ENCODE data around the gene RABEP1. TPM values are rescaled to one million over a fixed set of nuclear protein-coding genes. Genes with fewer than 3 reads are reported as not detected.

Gene RABEP1
- total RNA-seq, 1 donor from 2014 or later = 44.2 TPM

DNA sequence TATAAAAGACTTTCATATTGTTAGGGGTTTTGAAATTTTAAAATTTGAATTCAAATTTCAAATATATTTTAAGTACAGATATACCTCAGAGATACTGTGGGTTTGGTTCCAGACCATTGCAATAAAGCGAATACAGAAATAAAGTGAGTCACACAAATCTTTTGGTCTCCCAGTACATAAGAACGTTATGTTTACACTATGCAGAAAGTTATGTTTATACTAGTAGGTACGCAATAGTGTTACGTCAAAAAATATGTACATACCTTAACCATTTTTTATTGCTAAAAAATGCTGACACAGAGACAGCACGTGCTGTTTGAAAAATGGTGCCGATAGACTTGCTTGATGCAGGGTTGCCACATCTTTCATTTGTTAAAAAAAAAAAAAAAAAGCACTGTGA, 117.7 kb downstream of the RABEP1 start:
- H3K4me3 ChIP-seq = no peak overlapping the region
- H3K27ac ChIP-seq = no peak overlapping the region
- DNase-seq (no peak), ATAC-seq (no peak)
- H3K27me3 ChIP-seq (ENCODE audit: low read depth) = no peaks in the 10 kb centered on the region
- intact Hi-C loops (cut with DNase I) = no loop called here
- H3K4me1 ChIP-seq = no peaks in the 10 kb centered on the region
- no peaks in the 10 kb centered on the region for H3K9me3 ChIP-seq
- H3K36me3 ChIP-seq = peaks cover 100% of the 10 kb centered on the region
- TF ChIP-seq, protein P1, sequence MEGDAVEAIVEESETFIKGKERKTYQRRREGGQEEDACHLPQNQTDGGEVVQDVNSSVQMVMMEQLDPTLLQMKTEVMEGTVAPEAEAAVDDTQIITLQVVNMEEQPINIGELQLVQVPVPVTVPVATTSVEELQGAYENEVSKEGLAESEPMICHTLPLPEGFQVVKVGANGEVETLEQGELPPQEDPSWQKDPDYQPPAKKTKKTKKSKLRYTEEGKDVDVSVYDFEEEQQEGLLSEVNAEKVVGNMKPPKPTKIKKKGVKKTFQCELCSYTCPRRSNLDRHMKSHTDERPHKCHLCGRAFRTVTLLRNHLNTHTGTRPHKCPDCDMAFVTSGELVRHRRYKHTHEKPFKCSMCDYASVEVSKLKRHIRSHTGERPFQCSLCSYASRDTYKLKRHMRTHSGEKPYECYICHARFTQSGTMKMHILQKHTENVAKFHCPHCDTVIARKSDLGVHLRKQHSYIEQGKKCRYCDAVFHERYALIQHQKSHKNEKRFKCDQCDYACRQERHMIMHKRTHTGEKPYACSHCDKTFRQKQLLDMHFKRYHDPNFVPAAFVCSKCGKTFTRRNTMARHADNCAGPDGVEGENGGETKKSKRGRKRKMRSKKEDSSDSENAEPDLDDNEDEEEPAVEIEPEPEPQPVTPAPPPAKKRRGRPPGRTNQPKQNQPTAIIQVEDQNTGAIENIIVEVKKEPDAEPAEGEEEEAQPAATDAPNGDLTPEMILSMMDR (IDR thresholded peaks at IDR 0.05) = no peak

DNA sequence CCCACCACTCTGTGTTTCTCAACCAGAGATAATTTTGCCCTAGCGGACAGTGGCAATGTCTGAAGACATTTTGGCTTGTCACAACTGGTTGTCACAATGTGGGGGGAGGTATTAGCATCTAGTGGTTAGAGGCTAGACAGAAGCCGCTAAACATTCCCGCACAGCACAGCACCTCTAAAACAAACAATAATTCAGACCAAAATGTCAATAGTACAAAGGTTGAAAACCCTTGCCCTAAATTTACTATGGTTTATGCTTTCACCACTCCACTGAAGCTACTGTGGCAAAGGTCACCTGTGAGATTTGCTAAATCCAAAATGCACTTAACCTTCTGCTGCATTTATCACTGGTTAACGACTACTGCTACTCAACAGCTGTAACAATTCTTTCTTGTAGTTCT, 123.3 kb downstream of the RABEP1 start:
- peaks cover 100% of the 10 kb centered on the region for H3K36me3 ChIP-seq
- TF ChIP-seq, protein P1 (IDR thresholded peaks at IDR 0.05) = no peak
- intact Hi-C loops (cut with DNase I) = no loop called here

DNA sequence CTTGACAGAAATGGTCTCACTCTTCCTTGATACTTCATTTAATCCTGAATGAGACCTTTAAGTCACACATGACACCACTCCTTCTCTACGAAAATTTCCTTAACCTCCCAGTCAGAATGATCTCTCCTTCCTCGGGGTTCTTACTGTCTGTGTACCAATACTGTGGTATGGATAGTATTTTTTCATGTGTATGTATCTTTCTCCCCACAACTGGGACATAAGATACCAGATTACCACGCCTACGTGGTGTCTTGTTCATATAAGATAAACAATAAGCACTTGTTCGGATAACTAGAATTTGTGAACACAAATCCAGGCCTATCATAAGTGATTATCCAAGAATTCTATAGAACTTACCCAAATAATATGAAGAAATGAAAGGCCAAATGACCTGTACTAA, 126.1 kb downstream of the RABEP1 start:
- ATAC-seq (no peak), DNase-seq (no peak)
- intact Hi-C loops (cut with DNase I) = no loop called here

More for the DNA sequence above, 123.3 kb downstream of the RABEP1 start:
- H3K27me3 ChIP-seq (ENCODE audit: low read depth) = no peaks in the 10 kb centered on the region
- no peak overlapping the region for H3K4me3 ChIP-seq
- H3K9me3 ChIP-seq = no peaks in the 10 kb centered on the region
- H3K4me1 ChIP-seq = no peaks in the 10 kb centered on the region
- no peak for ATAC-seq
- no peak overlapping the region for H3K27ac ChIP-seq
- DNase-seq = no peak

GRCh38 chr17:5410594-5411272, 128.6 kb downstream of the RABEP1 start:
- intact Hi-C loops (cut with DNase I) = no loop called here
- TF ChIP-seq, protein P1 (IDR thresholded peaks at IDR 0.05) = no peak
- DNase-seq (no peak), ATAC-seq (no peak)
- Histone ChIP-seq H3K4me1 (no peaks in the 10 kb centered on the region), H3K27ac (no peak overlapping the region), H3K4me3 (no peak overlapping the region), H3K27me3 (ENCODE audit: low read depth) (no peaks in the 10 kb centered on the region), H3K9me3 (no peaks in the 10 kb centered on the region), H3K36me3 (peaks cover 100% of the 10 kb centered on the region)

More for the DNA sequence above, 126.1 kb downstream of the RABEP1 start:
- TF ChIP-seq, protein P1 (IDR thresholded peaks at IDR 0.05) = no peak
- H3K4me3 ChIP-seq = no peak overlapping the region
- H3K36me3 ChIP-seq = peaks cover 100% of the 10 kb centered on the region
- no peak overlapping the region for H3K27ac ChIP-seq
- no peaks in the 10 kb centered on the region for H3K27me3 ChIP-seq (ENCODE audit: low read depth)
- H3K9me3 ChIP-seq = no peaks in the 10 kb centered on the region
- H3K4me1 ChIP-seq = no peaks in the 10 kb centered on the region

GRCh38 chr17:5413682-5414081, 131.6 kb downstream of the RABEP1 start:
- Histone ChIP-seq H3K4me3 (no peak overlapping the region), H3K9me3 (no peaks in the 10 kb centered on the region), H3K27me3 (ENCODE audit: low read depth) (no peaks in the 10 kb centered on the region), H3K36me3 (peaks cover 90% of the 10 kb centered on the region), H3K4me1 (peaks cover 23% of the 10 kb centered on the region), H3K27ac (no peak overlapping the region)
- TF ChIP-seq, protein P1 (IDR thresholded peaks at IDR 0.05) = no peak
- intact Hi-C loops (cut with DNase I) = no loop called here
- DNase-seq (no peak), ATAC-seq (no peak)
